BLaER1 (cell line): ENCODE results near the gene PHF21B.

ENCODE experiments used
- H3K27ac ChIP-seq: shearing (Covaris generic); formaldehyde crosslinking; 2 replicates; pipeline ENCODE4 v1.8.1; 2022
- H3K27me3 ChIP-seq: shearing (Covaris generic); formaldehyde crosslinking; 2 replicates; pipeline ENCODE4 v1.8.1; 2022
- H3K36me3 ChIP-seq: shearing (Covaris generic); formaldehyde crosslinking; 2 replicates; pipeline ENCODE4 v1.8.1; 2022
- H3K4me1 ChIP-seq: shearing (Covaris generic); formaldehyde crosslinking; 2 replicates; pipeline ENCODE4 v1.8.1; 2022
- H3K4me2 ChIP-seq: shearing (Covaris generic); formaldehyde crosslinking; 2 replicates; pipeline ENCODE4 v1.8.1; 2022
- H3K4me3 ChIP-seq: shearing (Covaris generic); formaldehyde crosslinking; 2 replicates; pipeline ENCODE4 v1.8.1; 2022
- H3K9ac ChIP-seq: shearing (Covaris generic); formaldehyde crosslinking; 2 replicates; pipeline ENCODE4 v1.8.1; 2022
- H3K9me3 ChIP-seq: shearing (Covaris generic); formaldehyde crosslinking; 2 replicates; pipeline ENCODE4 v1.8.1; 2022
- H4K20me1 ChIP-seq: shearing (Covaris generic); formaldehyde crosslinking; 2 replicates; pipeline ENCODE4 v1.8.1; 2022
- Cebpa-rat ChIP-seq: shearing (Covaris generic); IDR thresholded peaks from 2 replicates; pipeline ENCODE4 v1.8.1; 2022

PHF21B gene

DNA sequence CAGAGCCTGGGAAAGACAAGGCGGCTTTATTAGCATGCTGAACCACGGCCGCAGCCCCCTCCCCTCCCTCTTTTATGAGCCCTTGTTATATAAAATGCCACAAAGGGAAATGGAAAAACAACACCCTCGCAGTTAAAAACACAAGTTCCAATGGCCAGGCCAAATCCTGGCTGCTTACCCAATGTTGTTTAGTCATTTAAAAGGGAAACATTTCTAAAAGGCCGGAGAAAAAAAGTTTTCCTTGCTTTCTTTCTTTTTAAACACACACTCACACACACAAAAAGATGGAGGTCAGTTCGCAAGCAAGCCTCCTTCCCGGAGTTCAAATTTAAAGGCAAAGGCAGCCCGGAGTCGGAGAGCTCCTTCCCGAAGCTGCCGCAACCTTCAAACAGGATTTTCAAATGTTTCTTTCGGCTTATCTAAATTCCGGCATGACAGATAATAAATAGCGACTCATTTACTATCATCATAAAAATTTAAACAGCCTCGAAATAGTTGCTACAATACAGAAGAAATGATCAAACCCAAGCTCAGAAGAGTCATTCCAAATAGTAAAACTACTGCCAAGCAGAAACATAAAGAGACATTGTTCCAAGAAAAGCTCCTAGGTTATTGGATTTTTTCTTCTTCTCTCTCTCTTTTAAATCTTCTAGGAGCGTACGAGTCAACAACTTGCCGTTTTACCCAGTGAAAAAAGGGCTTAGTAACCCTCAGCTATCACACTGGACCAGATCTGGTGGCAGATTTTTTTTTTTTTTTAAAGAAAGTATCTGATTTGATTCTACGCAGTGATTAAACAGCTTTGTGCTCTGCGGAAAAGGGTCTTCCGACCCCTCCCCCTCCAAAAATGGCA is 3.5 kb downstream of the PHF21B start:
- no peak overlapping the region for H3K9ac ChIP-seq
- no peak for TF ChIP-seq Cebpa-rat

DNA sequence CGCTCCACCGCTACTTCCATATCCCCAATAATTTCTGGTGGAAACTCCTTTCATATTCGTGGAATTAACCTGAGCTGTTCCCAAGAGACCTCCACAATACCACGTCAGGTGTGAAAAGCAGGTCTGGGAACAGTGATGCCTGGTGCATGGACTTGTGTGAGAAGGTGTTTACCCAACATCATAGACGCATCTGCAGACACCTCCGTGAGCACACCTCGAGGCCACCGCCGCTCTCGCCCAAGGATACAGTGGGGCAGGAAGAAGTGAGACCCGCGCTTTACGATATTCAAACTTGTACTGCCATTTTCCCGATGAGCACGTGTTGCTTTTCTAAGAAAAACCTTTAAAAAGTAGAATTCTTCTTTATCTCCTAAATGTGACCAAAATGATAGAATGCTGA is 8.2 kb downstream of the PHF21B start:
- no peaks in the 10 kb centered on the region for H3K36me3 ChIP-seq
- H3K4me3 ChIP-seq: no peak overlapping the region
- TF ChIP-seq Cebpa-rat: no peak
- peaks cover 55% of the 10 kb centered on the region for H4K20me1 ChIP-seq
- H3K9me3 ChIP-seq: no peaks in the 10 kb centered on the region
- no peak overlapping the region for H3K4me2 ChIP-seq
- no peak overlapping the region for H3K9ac ChIP-seq
- H3K27ac ChIP-seq: no peak overlapping the region
- peaks cover 24% of the 10 kb centered on the region for H3K27me3 ChIP-seq
- H3K4me1 ChIP-seq: peaks cover 10% of the 10 kb centered on the region; the same call in 1 of the 2 replicates

More for the DNA sequence above, 3.5 kb downstream of the PHF21B start:
- H3K4me3 ChIP-seq: no peak overlapping the region
- H3K9me3 ChIP-seq: no peaks in the 10 kb centered on the region; the same call in 1 of the 2 replicates
- H3K36me3 ChIP-seq: no peaks in the 10 kb centered on the region
- peaks cover 7% of the 10 kb centered on the region; the same call in 1 of the 2 replicates for H3K4me1 ChIP-seq
- no peak overlapping the region for H3K27ac ChIP-seq
- H3K27me3 ChIP-seq: peaks cover 65% of the 10 kb centered on the region
- H4K20me1 ChIP-seq: peaks cover 58% of the 10 kb centered on the region
- H3K4me2 ChIP-seq: no peak overlapping the region

DNA sequence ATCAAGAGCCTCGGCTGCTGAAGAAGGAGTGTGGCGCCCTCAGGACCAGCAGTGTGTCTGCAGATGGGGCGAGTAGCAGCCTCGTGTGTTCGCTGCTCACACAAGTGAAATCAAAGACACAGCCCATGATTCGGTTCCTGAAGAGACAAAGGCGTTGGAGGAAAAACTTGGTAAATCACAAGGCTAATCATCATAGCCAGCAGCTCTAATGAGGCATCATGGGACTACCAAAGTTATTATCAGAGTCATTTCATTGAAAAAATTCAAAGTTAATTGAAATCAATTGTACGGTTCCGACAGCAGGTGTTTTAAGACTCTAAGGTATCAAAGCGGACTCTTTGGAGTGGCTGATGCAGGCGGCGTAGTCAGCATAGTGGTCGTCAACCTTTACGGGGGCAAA is 9.5 kb downstream of the PHF21B start:
- H3K27me3 ChIP-seq: peaks cover 10% of the 10 kb centered on the region

DNA sequence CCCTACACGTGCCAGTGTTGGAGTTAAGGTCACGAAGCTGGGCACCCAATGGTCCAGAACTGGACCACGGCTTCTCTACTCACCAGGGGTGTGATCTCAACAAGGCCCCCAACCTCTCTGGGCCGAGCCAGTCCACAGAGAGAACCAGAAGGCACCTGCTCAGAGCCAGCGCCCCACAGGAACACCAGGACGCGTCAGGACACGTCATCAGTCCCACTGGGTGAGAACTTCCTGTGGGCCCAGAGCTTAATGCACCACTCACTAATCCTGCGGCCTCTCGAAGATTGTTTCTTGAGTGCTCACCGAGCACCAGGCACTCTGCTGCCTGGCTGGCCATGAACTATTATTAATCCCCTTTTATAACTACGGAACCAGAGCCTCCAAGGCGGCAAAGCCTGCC is 10.1 kb downstream of the PHF21B start:
- Histone ChIP-seq H3K36me3 (no peaks in the 10 kb centered on the region), H3K9ac (no peak overlapping the region), H3K27me3 (peaks cover 4% of the 10 kb centered on the region), H3K9me3 (no peaks in the 10 kb centered on the region), H3K4me2 (peak overlapping the region; percentile 12; the same call in 1 of the 2 replicates), H3K4me1 (peaks cover 16% of the 10 kb centered on the region), H4K20me1 (peaks cover 44% of the 10 kb centered on the region), H3K27ac (no peak overlapping the region), H3K4me3 (no peak overlapping the region)
- TF ChIP-seq Cebpa-rat: no peak

More for the DNA sequence above, 9.5 kb downstream of the PHF21B start:
- H3K36me3 ChIP-seq: no peaks in the 10 kb centered on the region
- H3K4me1 ChIP-seq: peaks cover 10% of the 10 kb centered on the region; the same call in 1 of the 2 replicates
- H3K9ac ChIP-seq: no peak overlapping the region
- H3K4me3 ChIP-seq: no peak overlapping the region
- H3K27ac ChIP-seq: no peak overlapping the region
- no peaks in the 10 kb centered on the region for H3K9me3 ChIP-seq
- TF ChIP-seq Cebpa-rat: no peak
- 0 out of 2 replicates have a peak overlapping the region, but pooled peaks have one; percentile 12 for H3K4me2 ChIP-seq
- H4K20me1 ChIP-seq: peaks cover 46% of the 10 kb centered on the region

DNA sequence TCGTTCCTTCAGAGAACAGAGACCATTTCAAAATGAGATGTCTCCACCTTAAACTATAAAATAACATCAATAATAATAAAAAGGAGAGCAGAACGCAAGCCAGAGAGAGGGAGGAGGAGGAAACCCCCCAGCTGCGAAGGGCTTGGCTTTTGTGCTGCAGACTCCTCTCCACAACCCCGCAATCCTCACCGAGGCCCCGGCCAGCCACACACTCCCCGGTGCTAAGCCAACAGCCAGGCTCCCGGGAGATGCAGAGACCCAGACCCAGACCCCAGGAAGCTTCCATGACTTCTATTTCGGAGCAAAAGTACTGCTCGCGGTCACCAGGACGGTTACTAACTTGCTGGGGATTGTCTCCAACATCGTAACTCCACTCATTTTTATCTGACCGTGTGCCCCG is 10.6 kb downstream of the PHF21B start:
- H3K4me3 ChIP-seq: no peak overlapping the region
- H3K9me3 ChIP-seq: no peaks in the 10 kb centered on the region
- peaks cover 44% of the 10 kb centered on the region for H4K20me1 ChIP-seq
- no peak overlapping the region for H3K4me2 ChIP-seq
- no peaks in the 10 kb centered on the region; the same call in 1 of the 2 replicates for H3K27me3 ChIP-seq
- no peaks in the 10 kb centered on the region for H3K36me3 ChIP-seq
- no peak for TF ChIP-seq Cebpa-rat
- H3K4me1 ChIP-seq: peaks cover 16% of the 10 kb centered on the region
- no peak overlapping the region for H3K27ac ChIP-seq
- no peak overlapping the region for H3K9ac ChIP-seq

DNA sequence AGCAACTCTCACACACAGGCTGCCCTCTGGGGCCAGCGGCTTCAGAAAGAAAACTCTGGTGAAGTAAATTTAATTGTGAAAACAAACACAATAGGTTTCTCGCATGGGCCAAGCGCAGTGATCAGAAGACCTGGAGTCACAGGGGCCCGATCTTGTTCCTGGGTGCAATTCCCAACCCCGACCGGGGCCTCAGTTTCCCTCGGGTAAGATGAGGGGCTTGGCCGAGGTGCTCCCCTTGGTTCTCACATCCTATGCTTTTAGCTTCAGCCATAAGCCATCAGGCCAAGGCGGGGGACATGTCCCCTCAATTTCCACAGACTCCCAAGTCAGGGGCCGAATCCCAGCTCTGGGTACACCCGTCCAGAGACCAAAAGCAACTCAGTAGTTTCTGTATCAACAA is 11.5 kb downstream of the PHF21B start:
- no peaks in the 10 kb centered on the region for H3K36me3 ChIP-seq
- H4K20me1 ChIP-seq: peaks cover 50% of the 10 kb centered on the region
- H3K27ac ChIP-seq: no peak overlapping the region
- no peak overlapping the region for H3K4me2 ChIP-seq
- TF ChIP-seq Cebpa-rat: no peak
- H3K9me3 ChIP-seq: no peaks in the 10 kb centered on the region
- H3K4me1 ChIP-seq: peaks cover 16% of the 10 kb centered on the region
- H3K27me3 ChIP-seq: no peaks in the 10 kb centered on the region
- H3K4me3 ChIP-seq: no peak overlapping the region
- H3K9ac ChIP-seq: no peak overlapping the region

DNA sequence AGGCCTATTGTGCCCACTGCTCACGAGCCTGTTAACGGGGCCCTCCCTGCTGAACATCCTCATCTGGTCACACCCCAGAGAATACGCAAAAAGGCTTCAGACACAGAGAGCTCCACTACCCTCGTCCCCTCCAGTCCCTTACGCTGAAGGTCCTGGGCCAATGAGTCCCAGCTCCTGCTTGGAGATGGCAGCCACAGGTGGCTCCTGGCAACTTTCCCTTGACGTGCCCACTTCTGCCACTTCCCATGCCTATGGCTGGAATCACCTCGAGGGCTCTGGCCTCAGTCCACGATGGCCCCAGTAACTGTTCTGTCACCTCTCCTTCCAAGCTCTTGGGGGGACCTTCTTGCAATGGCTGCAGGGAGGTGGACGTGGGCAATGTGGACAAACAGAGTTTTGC is 12.7 kb downstream of the PHF21B start:
- Histone ChIP-seq H4K20me1 (peaks cover 57% of the 10 kb centered on the region), H3K27ac (no peak overlapping the region), H3K4me1 (peaks cover 16% of the 10 kb centered on the region), H3K27me3 (no peaks in the 10 kb centered on the region), H3K4me2 (no peak overlapping the region), H3K9me3 (no peaks in the 10 kb centered on the region), H3K9ac (no peak overlapping the region), H3K36me3 (no peaks in the 10 kb centered on the region), H3K4me3 (no peak overlapping the region)
- TF ChIP-seq Cebpa-rat: no peak

DNA sequence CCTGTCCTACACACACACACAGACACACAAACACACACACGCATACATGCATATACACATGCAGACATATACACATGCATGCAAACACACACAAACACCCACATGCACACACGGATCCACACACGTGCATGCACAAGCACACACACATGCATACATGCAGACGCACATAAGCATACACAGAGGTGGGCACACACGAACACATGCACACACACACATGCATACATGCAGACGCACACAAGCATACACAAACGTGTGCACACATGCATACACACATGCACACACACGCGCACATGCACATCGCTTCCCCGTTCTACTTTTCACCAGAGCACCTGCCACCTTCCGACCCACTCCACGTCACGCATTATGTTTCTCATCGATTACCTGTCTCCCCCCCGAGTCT is 13.2 kb downstream of the PHF21B start:
- peaks cover 60% of the 10 kb centered on the region for H4K20me1 ChIP-seq
- no peak overlapping the region for H3K4me3 ChIP-seq
- TF ChIP-seq Cebpa-rat: no peak
- no peak overlapping the region for H3K9ac ChIP-seq
- H3K4me1 ChIP-seq: peaks cover 16% of the 10 kb centered on the region
- H3K36me3 ChIP-seq: no peaks in the 10 kb centered on the region
- H3K27ac ChIP-seq: no peak overlapping the region
- H3K27me3 ChIP-seq: no peaks in the 10 kb centered on the region
- H3K4me2 ChIP-seq: no peak overlapping the region
- H3K9me3 ChIP-seq: no peaks in the 10 kb centered on the region

DNA sequence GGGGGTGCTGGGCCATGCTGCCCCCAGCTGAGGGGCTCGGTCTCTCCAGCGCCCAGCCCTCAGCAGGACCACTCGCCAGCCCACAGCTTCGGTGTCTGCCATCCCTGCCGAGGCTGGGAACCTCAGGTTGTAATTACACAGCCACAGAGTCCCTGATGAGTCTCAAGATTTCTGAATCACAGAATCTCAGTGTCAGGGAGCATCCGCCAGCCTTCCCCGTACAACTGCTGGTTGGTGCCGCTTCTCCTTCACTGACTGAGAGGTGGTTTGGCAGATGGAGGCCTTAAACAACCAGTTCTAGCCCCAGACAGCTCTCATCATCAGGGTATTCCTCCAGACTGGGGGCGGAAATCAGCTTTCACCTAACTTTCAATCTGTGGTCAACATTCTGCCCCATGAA is 13.7 kb downstream of the PHF21B start:
- Histone ChIP-seq H4K20me1 (peaks cover 59% of the 10 kb centered on the region), H3K9me3 (no peaks in the 10 kb centered on the region), H3K9ac (no peak overlapping the region), H3K4me2 (no peak overlapping the region), H3K27me3 (no peaks in the 10 kb centered on the region), H3K4me3 (no peak overlapping the region), H3K27ac (no peak overlapping the region), H3K36me3 (no peaks in the 10 kb centered on the region), H3K4me1 (peaks cover 16% of the 10 kb centered on the region)
- TF ChIP-seq Cebpa-rat: no peak

DNA sequence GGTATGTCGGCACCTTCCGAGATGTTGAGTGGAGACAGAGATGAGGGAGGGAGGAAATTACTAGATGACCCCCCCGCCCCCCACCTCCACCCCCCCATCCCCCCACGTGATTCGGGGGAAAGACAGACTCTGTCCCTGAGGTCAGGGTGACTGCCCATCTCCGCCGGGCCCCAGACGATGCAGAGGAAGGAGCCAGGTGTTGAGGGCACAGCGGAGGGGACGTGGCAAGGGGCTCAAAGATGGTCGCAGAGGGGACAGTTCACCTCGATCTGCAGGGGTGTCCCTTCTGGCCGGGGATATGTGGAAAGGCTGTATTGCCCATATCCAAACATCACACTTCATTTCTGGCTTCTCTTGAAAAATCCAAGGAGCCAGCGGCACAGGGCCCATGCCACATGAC is 14.1 kb downstream of the PHF21B start:
- Histone ChIP-seq H4K20me1 (peaks cover 55% of the 10 kb centered on the region), H3K4me2 (no peak overlapping the region), H3K4me3 (no peak overlapping the region), H3K4me1 (peaks cover 16% of the 10 kb centered on the region), H3K9ac (no peak overlapping the region), H3K27me3 (no peaks in the 10 kb centered on the region), H3K9me3 (no peaks in the 10 kb centered on the region), H3K36me3 (no peaks in the 10 kb centered on the region), H3K27ac (no peak overlapping the region)
- no peak for TF ChIP-seq Cebpa-rat
